ENCODE results near the gene EPC1.
"Not testable (repeated sequence)": the region's sequence is repeated elsewhere in the genome, so short reads cannot be mapped to it uniquely, and the experiment has no call there.

Gene EPC1

DNA sequence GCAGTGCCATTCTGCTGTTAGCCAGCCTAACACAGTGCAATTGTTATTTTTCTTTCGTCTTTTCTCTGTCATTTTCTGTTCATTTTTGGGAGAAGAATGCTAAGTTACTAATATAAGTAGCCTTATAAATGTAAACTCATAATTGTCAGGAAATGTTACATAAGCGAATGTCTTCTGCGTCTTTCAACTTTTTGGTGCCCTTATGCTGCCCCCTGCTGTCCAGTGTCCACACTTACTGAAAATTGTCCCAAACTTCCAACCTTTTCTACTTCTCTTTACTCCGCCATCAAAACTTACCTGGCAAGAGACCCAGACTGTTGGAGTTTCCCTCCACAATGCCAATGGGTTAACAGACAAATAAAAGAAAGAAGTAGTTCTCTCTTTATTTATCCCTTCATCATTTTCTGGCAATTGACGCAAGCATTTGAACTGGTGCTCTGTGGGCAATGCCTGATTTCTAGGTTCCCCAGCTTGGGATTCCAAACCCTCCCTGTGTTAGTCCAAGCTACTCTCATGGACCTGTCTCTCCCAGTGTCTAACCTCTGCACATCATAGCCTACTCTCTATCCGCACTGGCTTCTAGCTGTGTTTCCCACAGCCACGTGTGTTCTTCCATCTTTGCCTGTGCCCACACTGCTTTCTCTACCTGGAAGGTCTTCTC lies 21.0 kb upstream of the EPC1 start:
- peak; percentile 95 for FAIRE-seq

GRCh38 chr10:32366588-32366987 lies 19.6 kb upstream of the EPC1 start:
- FAIRE-seq = peak; percentile 8

GRCh38 chr10:32366111-32366510 lies 19.2 kb upstream of the EPC1 start:
- no peak for FAIRE-seq

- FAIRE-seq = not testable (repeated sequence)
Observed at GRCh38 chr10:32365404-32365803, 18.4 kb upstream of the EPC1 start.

GRCh38 chr10:32362571-32362970 lies 15.6 kb upstream of the EPC1 start:
- no peak for FAIRE-seq

DNA sequence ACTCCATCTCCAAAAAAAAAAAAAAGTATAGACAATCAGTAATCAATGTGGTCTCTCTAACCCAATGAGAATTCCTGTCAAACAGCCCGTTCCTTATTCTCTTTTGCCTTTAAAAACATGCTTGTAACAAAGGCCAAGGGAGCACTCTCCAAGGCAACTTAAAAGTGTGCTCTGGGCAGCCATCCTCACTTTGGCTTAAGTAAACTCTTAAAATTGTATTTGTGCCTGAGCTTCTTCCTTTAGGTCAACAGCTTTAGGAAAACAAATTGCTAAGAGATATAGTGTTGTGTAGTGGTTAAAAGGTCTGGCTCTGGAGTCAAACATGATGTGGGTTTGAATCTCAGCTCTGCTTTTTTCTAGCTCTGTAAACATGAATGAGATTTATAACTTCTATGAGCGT lies 13.9 kb upstream of the EPC1 start:
- no peak for FAIRE-seq

GRCh38 chr10:32360241-32360640 lies 13.3 kb upstream of the EPC1 start:
- FAIRE-seq = no peak

GRCh38 chr10:32357056-32357735 lies 10.2 kb upstream of the EPC1 start:
- no peak for FAIRE-seq

DNA sequence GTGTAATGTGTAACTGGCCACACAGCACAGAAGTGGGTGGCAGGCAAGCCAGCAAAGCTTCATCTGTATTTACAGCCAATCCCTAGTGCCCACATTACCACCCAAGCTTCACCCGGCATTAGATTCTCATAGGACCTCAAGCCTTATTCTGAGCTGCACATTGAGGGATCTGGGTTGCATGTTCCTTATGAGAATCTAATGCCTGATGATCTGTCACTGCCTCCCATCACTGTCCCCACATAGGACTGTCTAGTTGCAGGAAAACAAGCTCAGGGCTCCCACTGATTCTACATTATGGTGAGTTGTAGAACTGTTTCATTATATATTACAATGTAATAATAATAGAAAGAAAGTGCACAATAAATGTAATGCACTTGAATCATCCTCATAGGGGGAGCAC lies 7.7 kb upstream of the EPC1 start:
- not testable (repeated sequence) for FAIRE-seq

DNA sequence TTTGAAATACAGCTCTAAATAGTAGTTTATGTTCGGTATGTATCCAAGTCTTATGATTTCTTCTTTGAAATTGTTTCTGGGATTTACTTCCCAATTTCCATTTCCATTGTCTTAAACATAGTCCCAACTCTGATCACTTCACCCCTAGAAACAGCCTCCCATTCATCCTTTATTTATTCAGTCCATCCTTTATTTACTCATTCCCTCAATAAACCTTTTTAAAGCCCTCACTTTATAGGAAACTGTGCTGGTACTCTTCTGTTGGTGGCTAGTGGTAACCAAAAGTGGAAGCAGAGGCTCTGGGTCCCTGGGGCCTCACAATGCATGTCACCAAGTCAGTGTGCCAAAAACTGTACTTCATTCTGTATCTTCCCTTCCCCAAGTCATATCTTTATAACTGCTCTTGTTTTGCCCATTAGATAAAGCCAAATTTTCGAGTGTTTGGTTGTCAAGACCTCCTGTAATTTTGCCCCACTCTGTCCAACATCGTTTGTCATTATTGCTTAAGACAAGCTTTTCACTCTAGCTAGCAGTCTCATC lies 3.9 kb upstream of the EPC1 start:
- no peak for FAIRE-seq

GRCh38 chr10:32349968-32350738 lies 3.2 kb upstream of the EPC1 start:
- no peak for FAIRE-seq

GRCh38 chr10:32349199-32349585 lies 2.2 kb upstream of the EPC1 start:
- no peak for FAIRE-seq

DNA sequence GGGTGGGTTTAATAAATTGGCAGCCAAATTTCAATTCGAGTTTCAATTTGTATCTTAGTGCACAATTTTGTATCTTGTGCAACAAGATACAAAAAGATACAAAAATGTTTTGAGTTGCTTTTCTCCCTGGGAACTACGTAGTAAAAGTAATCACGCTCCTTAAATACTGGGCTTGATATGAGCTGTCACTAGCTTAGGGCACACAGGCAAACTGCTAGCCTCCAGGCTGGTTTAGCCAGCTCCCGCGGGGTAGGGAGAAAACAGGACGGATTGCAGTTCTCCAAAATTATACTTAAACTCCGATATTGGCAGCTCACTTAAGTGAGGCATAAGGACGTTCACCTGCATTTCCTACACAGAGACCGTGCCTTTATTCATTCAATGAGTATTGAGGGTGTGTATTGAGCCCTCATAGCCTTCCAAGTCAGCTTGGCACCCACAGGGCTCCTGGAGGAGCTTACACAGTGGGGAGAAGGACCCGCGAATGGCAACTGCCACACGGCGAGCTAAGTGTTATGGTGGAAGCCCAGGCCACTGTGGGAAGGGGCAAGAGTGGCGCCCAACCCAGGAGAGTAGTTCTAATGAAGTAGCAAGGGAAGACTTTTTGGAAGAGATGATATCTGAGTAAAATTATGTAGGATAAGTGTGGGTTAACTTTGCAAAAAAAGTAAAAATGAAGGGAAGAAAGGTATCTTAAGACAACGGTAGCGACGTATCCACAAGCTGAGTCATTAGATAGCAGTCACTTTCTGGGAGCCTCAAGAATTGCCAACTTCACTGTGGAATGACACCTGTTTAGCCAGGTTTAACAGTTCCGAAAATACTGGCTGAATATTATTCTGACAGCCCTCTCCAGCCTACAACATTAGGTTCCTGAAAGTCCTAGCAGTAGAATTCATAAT lies 1.6 kb upstream of the EPC1 start:
- FAIRE-seq = no peak

- FAIRE-seq = no peak
Observed at GRCh38 chr10:32347363-32348022, 535 bp upstream of the EPC1 start.

- peak; percentile 88 for FAIRE-seq
Observed at GRCh38 chr10:32346134-32346550, 816 bp downstream of the EPC1 start.

DNA sequence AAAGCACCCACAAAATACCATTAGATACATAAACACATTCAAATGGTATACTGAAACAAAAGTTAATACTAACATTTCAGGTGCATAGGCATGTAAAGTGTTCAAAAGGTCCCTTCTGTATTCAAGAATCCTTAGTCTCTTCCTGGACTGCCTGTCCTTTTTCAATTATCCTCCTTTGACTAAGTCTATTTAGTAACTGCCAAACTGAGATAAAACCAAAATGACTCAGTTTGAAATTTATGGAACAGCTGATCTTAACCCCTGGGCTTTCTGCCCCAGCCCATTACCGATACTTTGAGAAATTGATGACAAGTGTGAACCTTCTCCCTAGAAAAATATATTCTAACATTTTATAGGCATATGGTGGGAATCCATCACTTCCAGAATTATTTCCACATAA lies 5.4 kb downstream of the EPC1 start:
- FAIRE-seq = no peak

- FAIRE-seq = no peak
Observed at GRCh38 chr10:32340596-32341180, 6.3 kb downstream of the EPC1 start.

- FAIRE-seq = no peak
Observed at GRCh38 chr10:32338262-32338661, 8.7 kb downstream of the EPC1 start.

GRCh38 chr10:32337350-32337749 lies 9.6 kb downstream of the EPC1 start:
- no peak for FAIRE-seq

DNA sequence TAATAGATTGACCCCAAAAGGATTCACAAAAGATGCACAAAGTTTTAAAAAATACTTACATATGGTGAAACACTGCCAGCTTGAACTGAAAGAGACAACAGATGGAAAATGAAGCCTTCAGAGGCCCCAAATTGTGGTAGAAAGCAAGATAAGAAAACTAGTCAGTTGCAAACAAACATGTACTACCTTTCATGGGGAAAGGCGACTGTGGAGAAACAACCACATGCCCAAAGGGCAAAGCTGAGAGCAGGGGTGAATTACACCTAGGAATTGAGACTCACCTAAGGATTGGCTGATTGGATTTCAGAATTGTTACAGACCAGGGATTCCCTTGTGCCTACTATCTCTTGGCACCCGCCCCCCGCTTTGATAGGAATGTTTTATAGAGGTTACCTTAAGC lies 13.1 kb downstream of the EPC1 start:
- no peak for FAIRE-seq

DNA sequence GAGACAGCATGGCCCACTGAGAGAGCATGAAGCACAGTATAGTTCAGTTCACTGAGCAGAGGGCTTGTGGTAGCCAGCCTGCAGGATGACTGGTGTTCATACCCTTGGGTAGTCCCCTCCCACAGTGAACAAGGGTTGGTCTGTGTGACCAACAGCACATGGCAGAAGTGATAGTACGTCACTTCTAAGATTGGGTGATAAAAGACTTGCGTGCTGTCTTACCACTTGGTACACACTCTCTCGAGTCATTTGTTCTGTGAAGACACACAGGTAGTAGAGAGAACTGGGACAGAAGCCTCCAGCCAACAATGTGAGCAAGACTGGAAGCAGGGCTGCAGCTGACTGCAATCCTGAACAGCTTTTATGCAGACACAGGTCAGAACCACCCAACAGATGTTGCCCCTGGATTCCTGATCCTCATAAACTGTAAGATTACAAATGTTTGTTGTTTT lies 14.6 kb downstream of the EPC1 start:
- no peak for FAIRE-seq

GRCh38 chr10:32331606-32332005 lies 15.4 kb downstream of the EPC1 start:
- peak; percentile 45 for FAIRE-seq
